Upper lobe of right lung (tissue), 1 donor: ENCODE results near the gene FOXN3. TPM values are rescaled to one million over a fixed set of nuclear protein-coding genes. Genes with fewer than 3 reads are reported as not detected.

Experiments
- ATAC-seq: fragments of 200-7000 bp; cut with Tn5 transposase; one replicate; pipeline ENCODE4 v1.9.1; 2020; ENCODE audit warnings: mild to moderate bottlenecking, moderate library complexity
- DNase-seq: peaks from one replicate; pipeline ENCODE4 v3.0.0-alpha.2; 2020
- H3K27ac ChIP-seq: fragments of 200-600 bp; one replicate; pipeline ENCODE4 v1.8.0; 2022
- H3K27me3 ChIP-seq: fragments of 200-600 bp; one replicate; pipeline ENCODE4 v1.8.0; 2022; ENCODE audit warnings: mild to moderate bottlenecking
- H3K36me3 ChIP-seq: fragments of 200-600 bp; one replicate; pipeline ENCODE4 v1.8.0; 2022
- H3K4me1 ChIP-seq: fragments of 200-600 bp; one replicate; pipeline ENCODE4 v1.8.0; 2022
- H3K4me3 ChIP-seq: fragments of 200-600 bp; one replicate; pipeline ENCODE4 v1.8.0; 2022; ENCODE audit warnings: mild to moderate bottlenecking
- H3K9me3 ChIP-seq: fragments of 200-600 bp; one replicate; pipeline ENCODE4 v1.8.0; 2022
- CTCF ChIP-seq: fragments of 200-600 bp; IDR thresholded peaks from one replicate; pipeline ENCODE4 v1.8.0; 2022; ENCODE audit warnings: antibody characterized with exemption
- intact Hi-C: fragments of 100-400 bp; cut with DNase I; formaldehyde crosslinking; loops from one replicate; pipeline ENCODE4 v1.11.0; 2022
- total RNA-seq: library from RNA; stranded (reverse); fragmentation: NEBNext Ultra II Directional; extraction: Animal tissue kit (Norgen Biotek cat#: 25700); gene quantifications from one replicate; pipeline ENCODE4 v1.2.1, GENCODE V29; 2021
- donor health status: DM: no; HTN: yes; CAD: no; lungs with severe emphysema.

Gene FOXN3
- total RNA-seq, 1 donor from 2014 or later, result 103 TPM

- peaks cover 8% of the 10 kb centered on the region for H3K4me1 ChIP-seq
- H3K9me3 ChIP-seq, result no peaks in the 10 kb centered on the region
- no peak for TF ChIP-seq CTCF
- no peaks in the 10 kb centered on the region for H3K27me3 ChIP-seq
- DNase-seq (no peak), ATAC-seq (no peak)
- H3K36me3 ChIP-seq, result no peaks in the 10 kb centered on the region
- intact Hi-C loops, result no loop called here
- no peak overlapping the region for H3K27ac ChIP-seq
- H3K4me3 ChIP-seq, result no peak overlapping the region
Observed at GRCh38 chr14:89225607-89226006, 191.4 kb downstream of the FOXN3 start.

- Histone ChIP-seq H3K27ac (no peak overlapping the region), H3K36me3 (peaks cover 7% of the 10 kb centered on the region), H3K9me3 (no peaks in the 10 kb centered on the region), H3K27me3 (no peaks in the 10 kb centered on the region), H3K4me1 (peaks cover 3% of the 10 kb centered on the region), H3K4me3 (no peak overlapping the region)
- intact Hi-C loops, result no loop called here
- TF ChIP-seq CTCF, result no peak
- peak; percentile 70 for ATAC-seq
- DNase-seq, result no peak
Observed at GRCh38 chr14:89221109-89221810, 195.8 kb downstream of the FOXN3 start.

DNA sequence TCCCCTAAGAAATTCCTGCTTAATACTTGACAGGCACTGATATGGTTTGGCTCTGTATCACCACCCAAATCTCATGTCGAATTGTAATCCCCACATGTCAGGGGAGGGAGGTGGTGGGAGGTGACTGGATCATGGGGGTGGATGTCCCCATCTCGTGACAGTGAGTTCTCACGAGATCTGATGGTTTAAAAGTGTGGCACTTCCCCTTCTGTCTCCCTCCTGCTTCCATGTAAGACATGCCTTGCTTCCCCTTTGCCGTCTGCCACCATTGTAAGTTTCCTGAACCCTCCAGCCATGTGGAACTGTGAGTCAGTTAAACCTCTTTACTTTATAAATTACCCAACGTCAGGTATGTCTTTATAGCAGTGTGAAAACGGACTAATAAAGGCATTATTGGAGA lies 198.0 kb downstream of the FOXN3 start:
- Histone ChIP-seq H3K4me1 (peaks cover 19% of the 10 kb centered on the region), H3K4me3 (no peak overlapping the region), H3K27me3 (no peaks in the 10 kb centered on the region), H3K9me3 (no peaks in the 10 kb centered on the region), H3K27ac (no peak overlapping the region), H3K36me3 (peaks cover 7% of the 10 kb centered on the region)
- ATAC-seq, result no peak
- no peak for TF ChIP-seq CTCF
- no peak for DNase-seq
- intact Hi-C loops, result no loop called here

DNA sequence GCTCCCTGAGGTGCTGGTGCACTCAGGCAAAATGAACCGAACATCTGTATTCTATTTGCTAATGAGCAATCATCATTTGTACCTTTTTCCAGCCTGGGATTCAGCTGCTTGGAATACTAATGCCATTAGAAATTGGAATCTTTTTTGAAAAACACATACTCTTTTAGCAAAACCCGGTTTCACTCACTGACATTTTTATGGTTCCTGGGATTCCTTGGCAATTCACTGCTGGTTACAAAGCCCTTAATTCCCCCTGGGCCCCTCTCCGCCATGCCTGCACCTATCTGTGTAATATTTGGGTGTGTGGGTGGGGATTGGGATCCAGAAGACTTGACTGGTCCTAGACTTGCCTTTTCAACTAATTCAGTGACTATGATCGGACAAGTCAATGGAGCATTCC lies 199.1 kb downstream of the FOXN3 start:
- Histone ChIP-seq H3K36me3 (peaks cover 7% of the 10 kb centered on the region), H3K4me1 (peaks cover 22% of the 10 kb centered on the region)
- ATAC-seq, result no peak

DNA sequence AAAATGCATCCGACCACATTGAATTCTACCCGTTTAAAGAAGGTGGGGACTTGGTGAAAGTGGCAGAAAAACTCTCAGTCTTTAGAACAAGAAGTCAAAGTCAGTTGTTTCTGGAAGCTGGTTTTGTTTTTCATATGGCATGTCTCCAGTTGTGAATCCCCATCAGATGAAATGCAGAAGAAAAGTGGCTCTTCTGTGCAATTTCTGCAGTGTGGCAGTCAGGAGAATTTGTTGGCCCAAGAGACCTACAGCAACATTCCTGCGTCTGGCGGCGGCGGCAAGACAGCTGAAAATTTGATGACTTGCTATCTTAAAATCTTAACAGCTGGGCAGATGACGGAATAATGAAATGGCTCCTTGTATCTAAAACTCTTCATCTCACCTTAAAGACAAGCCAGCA lies 201.5 kb downstream of the FOXN3 start:
- Histone ChIP-seq H3K36me3 (peaks cover 7% of the 10 kb centered on the region), H3K4me1 (peaks cover 19% of the 10 kb centered on the region), H3K9me3 (no peaks in the 10 kb centered on the region), H3K4me3 (no peak overlapping the region), H3K27ac (no peak overlapping the region), H3K27me3 (no peaks in the 10 kb centered on the region)
- intact Hi-C loops, result no loop called here
- no peak for ATAC-seq
- no peak for TF ChIP-seq CTCF
- no peak for DNase-seq

More for the DNA sequence above, 199.1 kb downstream of the FOXN3 start:
- Histone ChIP-seq H3K9me3 (no peaks in the 10 kb centered on the region), H3K27me3 (no peaks in the 10 kb centered on the region), H3K27ac (no peak overlapping the region), H3K4me3 (no peak overlapping the region)
- TF ChIP-seq CTCF, result no peak
- intact Hi-C loops, result no loop called here
- DNase-seq, result no peak

GRCh38 chr14:89215114-89215513 lies 201.9 kb downstream of the FOXN3 start:
- ATAC-seq (no peak), DNase-seq (no peak)
- Histone ChIP-seq H3K4me1 (peaks cover 19% of the 10 kb centered on the region), H3K4me3 (no peak overlapping the region), H3K9me3 (no peaks in the 10 kb centered on the region), H3K36me3 (peaks cover 7% of the 10 kb centered on the region), H3K27me3 (no peaks in the 10 kb centered on the region), H3K27ac (peak overlapping the region; percentile 51)
- no peak for TF ChIP-seq CTCF
- intact Hi-C loops, result no loop called here
